Measurements from ENCODE around the gene KRT76.

The KRT76 gene

DNA sequence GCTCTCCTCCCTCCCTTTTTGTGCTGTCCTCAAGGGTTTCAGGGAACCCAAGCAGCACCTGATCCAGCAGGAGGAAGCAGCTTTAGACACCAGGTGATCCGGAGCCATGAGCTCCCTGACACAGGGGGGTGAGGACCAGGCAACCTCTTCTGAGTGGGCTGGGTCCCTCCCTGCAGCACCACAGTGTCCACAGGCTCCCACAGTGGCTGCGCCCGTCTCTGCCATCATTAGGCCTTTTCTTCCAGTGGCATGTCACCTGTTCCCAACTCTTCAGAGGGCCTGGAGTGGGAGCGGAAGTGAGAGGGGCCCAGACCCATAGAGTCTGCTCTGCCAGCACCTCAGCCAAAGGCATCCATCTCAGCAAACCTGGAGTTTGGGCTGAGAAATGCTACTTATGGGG, 421 bp upstream of the KRT76 start:
- no peak overlapping the region for H3K4me3 ChIP-seq (ENCODE audit: low read depth, low read length)
- DNase-seq (ENCODE audit: low read depth, low spot score) = no peak
- ChIA-PET POLR2A (no interaction called here), CTCF (interaction anchor here (1.4 kb wide), 1 partner anchor 108 kb away, joined by 3 read pairs; no protein-coding TSS in a partner anchor)
- TF ChIP-seq, protein P1, sequence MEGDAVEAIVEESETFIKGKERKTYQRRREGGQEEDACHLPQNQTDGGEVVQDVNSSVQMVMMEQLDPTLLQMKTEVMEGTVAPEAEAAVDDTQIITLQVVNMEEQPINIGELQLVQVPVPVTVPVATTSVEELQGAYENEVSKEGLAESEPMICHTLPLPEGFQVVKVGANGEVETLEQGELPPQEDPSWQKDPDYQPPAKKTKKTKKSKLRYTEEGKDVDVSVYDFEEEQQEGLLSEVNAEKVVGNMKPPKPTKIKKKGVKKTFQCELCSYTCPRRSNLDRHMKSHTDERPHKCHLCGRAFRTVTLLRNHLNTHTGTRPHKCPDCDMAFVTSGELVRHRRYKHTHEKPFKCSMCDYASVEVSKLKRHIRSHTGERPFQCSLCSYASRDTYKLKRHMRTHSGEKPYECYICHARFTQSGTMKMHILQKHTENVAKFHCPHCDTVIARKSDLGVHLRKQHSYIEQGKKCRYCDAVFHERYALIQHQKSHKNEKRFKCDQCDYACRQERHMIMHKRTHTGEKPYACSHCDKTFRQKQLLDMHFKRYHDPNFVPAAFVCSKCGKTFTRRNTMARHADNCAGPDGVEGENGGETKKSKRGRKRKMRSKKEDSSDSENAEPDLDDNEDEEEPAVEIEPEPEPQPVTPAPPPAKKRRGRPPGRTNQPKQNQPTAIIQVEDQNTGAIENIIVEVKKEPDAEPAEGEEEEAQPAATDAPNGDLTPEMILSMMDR (IDR thresholded peaks at IDR 0.05; ENCODE audit: insufficient read depth, low read length, missing control alignments) = no peak

- CTCF ChIA-PET = interaction anchor here (1.4 to 1.6 kb wide), 2 partner anchors 14 to 193 kb away, joined by 3 to 6 read pairs; no protein-coding TSS in a partner anchor
- no peak for DNase-seq (ENCODE audit: low read depth, low spot score)
- POLR2A ChIA-PET = no interaction called here
Measured at GRCh38 chr12:52776435-52776834, 710 bp downstream of the KRT76 start.

DNA sequence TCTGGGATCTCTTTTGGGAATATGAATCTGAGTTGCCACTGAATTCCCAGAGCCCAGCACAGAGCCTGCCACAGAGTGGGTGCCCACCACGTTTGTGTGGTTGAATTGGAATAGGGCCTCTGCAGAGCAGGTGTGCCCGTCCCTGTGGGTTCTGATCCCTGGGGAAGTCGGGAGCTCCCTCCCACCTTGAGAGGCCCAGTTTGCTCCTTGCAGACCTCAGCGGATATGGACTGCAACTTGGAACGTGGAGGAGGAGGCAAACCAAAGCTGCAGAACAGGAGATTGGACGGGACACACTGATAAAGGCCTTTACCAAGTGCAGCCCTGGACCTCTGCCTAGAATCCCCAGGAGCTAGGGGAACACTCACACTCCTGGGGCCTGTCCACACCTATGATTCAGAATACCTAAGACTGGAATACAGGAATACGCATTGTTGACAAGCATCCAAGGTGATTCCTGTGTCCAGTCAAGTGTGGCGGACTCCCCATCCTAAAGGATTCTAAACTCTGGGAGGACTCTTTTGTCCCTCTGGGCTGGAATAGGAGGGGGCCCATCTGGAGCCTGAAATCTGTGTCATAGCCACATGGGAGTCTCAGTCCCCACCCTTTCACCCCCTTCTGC, 2.4 kb downstream of the KRT76 start:
- TF ChIP-seq, protein P1 (IDR thresholded peaks at IDR 0.05; ENCODE audit: insufficient read depth, low read length, missing control alignments) = no peak
- ChIA-PET CTCF (no interaction called here), POLR2A (no interaction called here)
- H3K4me3 ChIP-seq (ENCODE audit: low read depth, low read length) = no peak overlapping the region
- no peak for DNase-seq (ENCODE audit: low read depth, low spot score)

More at GRCh38 chr12:52776435-52776834, 710 bp downstream of the KRT76 start:
- TF ChIP-seq, protein P1 (IDR thresholded peaks at IDR 0.05; ENCODE audit: insufficient read depth, low read length, missing control alignments) = no peak
- no peak overlapping the region for H3K4me3 ChIP-seq (ENCODE audit: low read depth, low read length)

- no peak for DNase-seq (ENCODE audit: low read depth, low spot score)
- CTCF ChIA-PET = no interaction called here
Measured at GRCh38 chr12:52772772-52773171, 4.4 kb downstream of the KRT76 start.

DNA sequence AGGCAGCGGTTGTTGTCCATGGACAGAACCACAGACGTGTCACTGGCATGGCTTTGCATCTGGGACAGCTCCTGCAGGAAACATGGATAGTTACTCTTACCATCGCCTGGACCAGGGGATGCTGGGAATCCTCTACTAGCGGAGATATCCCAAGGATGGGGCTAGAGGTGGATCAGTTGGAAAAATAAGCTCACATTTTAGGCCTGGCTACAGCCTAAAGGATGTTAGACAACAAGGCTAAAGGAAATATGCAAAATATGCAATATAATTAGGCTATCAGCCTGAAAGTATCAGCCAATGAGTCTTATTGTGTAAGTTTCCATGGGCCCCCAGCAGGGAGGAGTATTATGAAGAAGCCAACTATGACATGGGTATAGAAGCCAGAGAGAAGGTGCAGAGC, 5.0 kb downstream of the KRT76 start:
- TF ChIP-seq, protein P1 (IDR thresholded peaks at IDR 0.05; ENCODE audit: insufficient read depth, low read length, missing control alignments) = no peak
- DNase-seq (ENCODE audit: low read depth, low spot score) = no peak
- H3K4me3 ChIP-seq (ENCODE audit: low read depth, low read length) = no peak overlapping the region
- POLR2A ChIA-PET = no interaction called here
- CTCF ChIA-PET = interaction anchor here (1.2 kb wide), 1 partner anchor 615 kb away, joined by 3 read pairs; no protein-coding TSS in a partner anchor

More at GRCh38 chr12:52772772-52773171, 4.4 kb downstream of the KRT76 start:
- POLR2A ChIA-PET = no interaction called here
- TF ChIP-seq, protein P1 (IDR thresholded peaks at IDR 0.05; ENCODE audit: insufficient read depth, low read length, missing control alignments) = no peak
- no peak overlapping the region for H3K4me3 ChIP-seq (ENCODE audit: low read depth, low read length)

GRCh38 chr12:52771505-52771904, 5.6 kb downstream of the KRT76 start:
- TF ChIP-seq, protein P1 (IDR thresholded peaks at IDR 0.05; ENCODE audit: insufficient read depth, low read length, missing control alignments) = no peak
- POLR2A ChIA-PET = no interaction called here

More at GRCh38 chr12:52771505-52771904, 5.6 kb downstream of the KRT76 start:
- CTCF ChIA-PET = interaction anchor here (1.2 kb wide), 1 partner anchor 615 kb away, joined by 3 read pairs; no protein-coding TSS in a partner anchor
- H3K4me3 ChIP-seq (ENCODE audit: low read depth, low read length) = no peak overlapping the region
- DNase-seq (ENCODE audit: low read depth, low spot score) = no peak
